COLO668 (cell line): ENCODE measurements around the gene APOLD1.
"Not testable (repeated sequence)": the region's sequence is repeated elsewhere in the genome, so short reads cannot be mapped to it uniquely, and the experiment has no call there.

Experiments used
- DNase-seq: peaks from one replicate; lab custom pipeline; 2025; ENCODE audit not compliant: unreplicated experiment; lab: John Stamatoyannopoulos, UW

Gene APOLD1

DNA sequence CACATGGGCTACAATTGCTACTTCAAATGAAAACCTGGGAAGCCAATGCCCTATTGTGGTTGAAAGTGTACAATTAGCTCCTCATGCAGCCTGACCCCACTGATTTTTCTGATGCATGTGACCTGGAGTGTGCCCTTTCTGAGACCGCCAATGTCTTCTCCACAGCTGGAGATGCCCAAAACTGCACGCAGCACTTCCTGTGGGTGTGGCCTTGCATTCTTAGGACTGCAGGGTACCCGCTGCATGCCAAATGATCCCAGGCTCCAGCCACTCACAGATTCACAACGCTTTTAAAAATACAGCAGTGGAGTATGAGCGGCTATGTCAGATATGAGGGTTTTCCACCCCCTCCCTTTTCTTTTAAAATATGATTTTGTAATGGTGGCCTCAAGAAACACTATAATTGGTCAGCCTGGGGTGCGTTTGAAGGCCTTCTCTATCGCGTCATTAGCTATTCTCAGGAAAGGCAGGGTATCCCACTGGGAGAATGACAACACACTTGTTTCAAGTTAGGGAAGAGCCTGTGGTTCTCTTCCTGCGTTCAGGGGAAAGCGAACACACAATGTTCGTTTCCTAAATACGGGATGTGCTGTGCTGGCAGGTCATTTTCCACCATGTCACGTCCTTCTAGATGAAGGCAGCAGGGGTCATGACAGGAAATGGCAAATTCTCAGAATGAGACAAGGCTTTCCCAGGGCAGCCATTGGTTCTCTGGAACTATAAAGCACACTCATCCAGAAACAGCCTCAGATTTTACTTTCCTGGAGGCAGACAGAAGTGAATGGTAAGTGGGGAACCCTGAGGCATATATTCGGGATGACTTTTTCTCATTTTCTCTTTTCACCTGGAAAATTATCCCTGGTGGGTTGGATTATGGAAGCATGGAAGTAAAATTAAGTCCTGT lies at the start of gene APOLD1:
Gene APOLD1, plus strand, starts transcription at position 749 of the 904 bp plus-strand sequence. Its CDS starts 33 bp downstream, at position 782.
- DNase-seq, result no peak

DNA sequence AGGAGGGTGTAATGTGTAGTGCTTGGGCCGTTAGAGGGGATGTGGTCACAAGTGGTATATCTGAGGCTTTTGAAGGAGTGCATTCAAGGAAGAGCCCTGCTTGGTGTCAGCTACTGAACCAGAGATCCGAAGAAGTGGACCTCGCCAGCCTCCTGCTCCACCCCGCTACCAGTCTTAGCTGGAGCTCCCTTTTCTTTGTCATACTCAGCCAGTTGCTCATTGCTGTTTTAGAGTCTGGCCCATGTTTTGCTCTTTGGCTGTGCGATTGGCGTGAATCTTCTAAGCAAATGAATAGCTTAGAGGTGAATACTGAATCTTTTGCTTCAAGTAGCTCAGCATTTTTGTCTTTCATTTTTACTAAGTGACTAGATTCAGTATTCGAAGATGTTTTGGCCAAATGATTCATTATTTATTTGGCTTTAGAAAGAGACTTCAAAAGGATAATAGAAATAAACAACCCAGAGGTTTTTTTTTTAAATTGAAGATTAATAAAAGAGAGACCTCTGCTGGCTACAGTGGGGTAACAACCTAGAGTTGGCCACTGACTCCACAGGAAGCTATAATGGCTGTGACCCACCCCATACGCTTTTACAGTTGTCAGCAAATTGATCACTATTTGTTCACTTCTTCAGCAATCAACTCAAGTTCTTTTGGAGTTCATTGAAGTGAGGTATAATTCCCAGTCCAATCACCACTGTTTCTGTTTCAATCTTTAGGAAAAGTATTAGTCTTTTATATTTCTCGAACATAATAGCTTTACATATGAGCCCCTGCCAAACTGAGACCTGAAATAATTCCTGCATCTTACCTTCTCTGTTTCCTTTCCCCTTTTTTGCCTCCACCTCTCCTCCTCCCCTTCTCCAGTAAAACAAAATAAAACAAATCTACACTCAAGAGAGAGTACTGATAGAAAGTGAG lies 48.4 kb upstream of the APOLD1 start:
- DNase-seq, result no peak

- DNase-seq, result not testable (repeated sequence)
These were observed 47.3 kb upstream of the APOLD1 start for GRCh38 chr12:12738152-12738551.

GRCh38 chr12:12741660-12742059 lies 43.8 kb upstream of the APOLD1 start:
- DNase-seq, result no peak

DNA sequence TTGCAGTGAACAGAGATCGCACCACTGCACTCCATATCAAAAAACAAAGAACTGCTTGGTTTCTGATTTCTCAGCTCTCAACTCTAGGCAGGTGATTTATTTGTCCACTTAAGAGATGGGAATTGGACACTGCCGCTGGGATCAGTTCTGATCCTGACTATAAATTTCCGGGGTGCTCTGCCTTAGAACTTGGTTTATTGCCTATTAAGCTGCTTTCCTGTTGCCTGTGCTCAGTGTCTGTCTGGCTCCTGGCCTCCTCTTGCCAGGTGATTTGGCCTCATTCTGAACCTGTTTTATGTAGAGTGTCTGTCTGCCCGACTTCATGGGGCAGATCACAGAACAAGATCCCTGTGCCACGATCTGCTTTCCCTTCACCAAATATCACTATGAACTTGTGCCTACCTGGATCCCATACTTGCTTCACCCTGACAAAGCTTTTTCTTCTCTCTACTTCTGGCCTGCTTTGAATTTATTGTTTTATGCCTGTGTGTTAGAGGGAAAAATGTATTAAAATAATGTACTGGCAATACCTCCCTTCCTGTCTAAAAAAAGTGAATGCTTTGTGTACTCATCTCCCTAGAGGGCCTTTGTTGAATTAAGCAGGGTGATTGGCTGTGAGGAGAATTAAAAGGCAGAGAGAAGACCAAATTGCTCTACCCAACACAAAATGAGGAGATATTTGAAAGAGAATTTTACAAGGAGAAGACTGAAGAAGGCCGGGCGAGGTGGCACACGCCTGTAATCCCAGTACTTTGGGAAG lies 40.7 kb upstream of the APOLD1 start:
- no peak for DNase-seq

DNA sequence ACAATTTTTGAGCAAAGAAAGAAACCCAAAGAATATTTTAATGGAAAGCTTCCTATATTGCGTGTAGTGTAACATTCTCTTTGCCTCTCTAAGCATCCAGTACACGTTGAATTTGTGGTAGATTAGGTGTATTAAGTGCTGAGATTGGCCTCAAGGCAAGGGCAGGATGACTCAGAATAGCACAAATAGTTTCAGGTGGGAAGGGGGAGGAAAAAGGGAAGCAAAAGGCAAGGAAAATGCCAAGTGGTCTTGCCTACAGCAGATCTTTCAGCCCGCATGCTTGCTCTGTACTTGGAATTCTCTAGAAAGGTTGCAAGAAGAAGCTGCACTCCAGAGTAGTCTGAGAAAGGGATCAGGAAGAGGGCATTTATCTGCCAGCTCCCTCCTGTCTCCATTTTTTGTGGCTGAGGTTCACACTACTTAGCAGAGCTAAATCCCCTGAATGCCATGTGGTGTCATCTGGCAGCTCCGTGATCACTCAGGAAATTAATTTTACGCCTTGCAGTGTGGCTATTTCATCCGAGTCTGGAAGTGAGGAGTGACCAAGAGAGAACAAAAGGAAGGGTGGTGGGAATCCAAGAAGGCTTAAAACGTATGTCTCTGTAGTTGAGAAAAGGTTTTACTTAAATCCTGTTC lies 39.8 kb upstream of the APOLD1 start:
- DNase-seq, result no peak

GRCh38 chr12:12747278-12747677 lies 38.2 kb upstream of the APOLD1 start:
- no peak for DNase-seq

DNA sequence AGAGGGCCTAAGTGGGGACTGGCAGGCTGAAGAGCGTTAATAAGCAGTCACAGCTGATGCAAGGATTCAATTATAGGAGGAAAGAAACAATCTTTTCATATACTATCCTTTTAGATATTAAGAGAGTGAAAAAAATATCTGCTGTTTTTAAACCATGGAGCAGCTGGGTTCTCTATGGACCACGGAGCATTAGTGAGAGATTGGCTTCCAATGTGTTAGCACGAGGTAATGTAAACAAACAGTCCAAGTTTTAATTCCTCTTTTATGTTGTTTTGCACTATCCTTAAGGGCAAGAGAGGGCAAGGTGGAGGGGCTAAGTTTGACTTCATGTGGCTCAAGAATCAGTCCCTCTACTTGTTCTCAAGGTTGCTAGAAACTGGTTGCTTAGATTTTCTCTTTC lies 37.4 kb upstream of the APOLD1 start:
- DNase-seq, result no peak

- DNase-seq, result no peak
These were observed 36.0 kb upstream of the APOLD1 start for GRCh38 chr12:12749433-12749832.

DNA sequence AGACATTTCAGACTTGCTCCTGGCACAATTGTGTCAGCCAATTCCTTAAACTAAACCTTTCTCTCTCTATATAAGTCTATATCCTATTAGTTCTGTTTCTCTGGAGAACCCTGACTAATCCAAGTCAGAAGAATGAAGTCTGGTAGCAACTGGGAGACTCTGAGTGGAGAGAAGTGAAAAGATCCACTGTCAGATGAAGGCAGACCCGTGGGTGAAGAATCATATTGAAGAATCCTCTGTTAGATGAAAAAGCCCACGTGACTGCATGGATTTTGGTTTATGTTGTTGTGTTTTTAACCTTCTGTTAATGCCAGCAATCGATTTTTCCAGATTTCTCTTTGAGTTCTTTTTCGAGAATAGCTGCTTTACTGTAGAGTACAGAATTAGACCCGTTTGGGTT lies 29.5 kb upstream of the APOLD1 start:
- no peak for DNase-seq

- no peak for DNase-seq
These were observed 28.3 kb upstream of the APOLD1 start for GRCh38 chr12:12757121-12757520.

GRCh38 chr12:12759234-12759915 lies 26.1 kb upstream of the APOLD1 start:
- no peak for DNase-seq

DNA sequence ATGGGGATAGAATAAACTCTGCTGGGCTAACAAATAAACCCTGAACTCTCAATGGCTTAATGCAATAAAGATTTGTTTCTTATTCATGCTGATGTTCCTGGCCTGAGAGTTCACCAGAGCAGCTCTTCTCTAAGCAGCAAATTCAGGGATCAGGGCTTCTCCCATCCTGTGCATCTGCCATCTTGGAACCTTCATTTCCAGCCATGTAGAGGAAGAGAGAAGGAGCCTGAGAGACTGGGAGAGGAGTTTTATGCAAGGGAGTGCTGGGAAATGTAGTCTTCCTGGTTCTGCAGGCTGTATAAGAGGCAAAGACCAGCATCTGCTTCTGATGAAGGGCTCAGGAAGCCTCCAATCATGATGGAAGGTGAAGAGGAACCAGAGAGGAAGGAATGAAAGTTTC lies 20.6 kb upstream of the APOLD1 start:
- DNase-seq, result no peak

DNA sequence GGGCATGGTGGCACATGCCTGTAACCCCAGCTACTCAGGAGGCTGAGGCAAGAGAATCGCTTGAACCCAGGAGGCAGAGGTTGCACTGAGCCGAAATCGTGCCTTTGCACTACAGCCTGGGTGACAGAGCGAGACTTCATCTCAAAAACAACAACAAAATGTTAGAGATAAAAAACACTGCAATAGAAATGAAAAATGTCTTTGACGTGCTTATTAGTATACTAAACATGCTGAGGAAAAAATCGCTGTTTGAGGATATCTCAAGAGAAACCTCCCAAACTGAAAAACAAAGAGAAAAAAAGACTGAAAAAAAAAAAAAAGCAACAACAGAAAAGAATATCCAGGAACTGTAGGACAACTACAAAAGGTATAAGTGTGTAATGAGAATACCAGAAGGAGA lies 15.2 kb upstream of the APOLD1 start:
- DNase-seq, result no peak

DNA sequence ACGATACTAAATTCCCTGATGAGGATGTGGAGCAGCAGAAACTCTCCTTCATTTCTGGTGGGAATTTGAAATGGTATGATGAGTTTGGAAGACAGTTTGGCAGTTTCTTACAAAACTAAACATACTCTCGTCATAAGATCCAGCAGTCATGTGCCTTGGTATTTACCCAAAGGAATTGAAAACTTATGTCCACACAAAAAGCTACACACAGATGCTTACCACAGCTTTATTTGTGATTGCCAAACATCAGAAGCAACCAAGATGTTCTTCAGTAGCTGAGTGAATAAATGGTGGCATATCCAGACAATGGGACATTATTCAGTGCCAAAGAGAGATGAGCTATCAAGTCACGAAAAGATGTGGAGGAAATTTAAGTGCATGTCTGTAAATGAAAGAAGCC lies 10.7 kb upstream of the APOLD1 start:
- DNase-seq, result no peak

DNA sequence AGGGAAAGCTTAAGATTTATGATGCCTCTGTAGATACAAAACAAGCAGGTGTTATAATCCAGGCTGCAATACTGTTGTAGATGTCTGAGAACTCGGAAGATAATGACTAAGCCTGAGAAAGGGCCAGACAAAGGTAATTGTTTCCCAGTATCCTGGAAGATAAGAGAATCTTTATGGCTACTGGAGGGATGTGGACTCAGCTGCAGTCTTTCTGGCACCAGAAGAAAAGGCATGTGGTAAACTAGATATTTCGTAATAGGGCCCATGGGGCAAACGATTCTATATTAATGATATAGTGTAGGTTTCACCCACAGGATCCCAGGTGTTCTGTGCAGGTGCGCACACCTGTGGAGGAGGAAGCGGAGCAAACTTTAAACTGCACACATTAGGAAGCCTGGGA lies 9.2 kb upstream of the APOLD1 start:
- peak; percentile 64 for DNase-seq

- no peak for DNase-seq
These were observed 8.4 kb upstream of the APOLD1 start for GRCh38 chr12:12777092-12777491.

DNA sequence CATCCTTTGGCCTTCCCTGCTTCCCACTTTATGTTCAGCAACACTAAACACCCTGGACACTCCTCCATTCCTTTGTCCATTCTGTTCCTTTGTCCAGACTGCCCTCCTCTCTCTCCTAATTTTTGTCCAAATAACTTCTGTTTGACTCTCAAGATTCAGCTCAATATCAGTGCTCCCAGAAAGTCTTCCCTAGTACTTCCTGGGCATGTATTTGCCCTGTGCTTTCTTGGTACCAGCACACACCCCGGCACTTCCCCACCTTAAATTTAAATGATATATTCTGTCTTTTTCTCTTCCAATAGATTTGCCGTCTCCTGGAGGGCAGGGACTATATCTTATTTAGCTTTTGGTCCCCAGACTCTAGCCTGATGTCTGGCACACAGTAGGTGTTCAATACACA lies 6.5 kb upstream of the APOLD1 start:
- no peak for DNase-seq

DNA sequence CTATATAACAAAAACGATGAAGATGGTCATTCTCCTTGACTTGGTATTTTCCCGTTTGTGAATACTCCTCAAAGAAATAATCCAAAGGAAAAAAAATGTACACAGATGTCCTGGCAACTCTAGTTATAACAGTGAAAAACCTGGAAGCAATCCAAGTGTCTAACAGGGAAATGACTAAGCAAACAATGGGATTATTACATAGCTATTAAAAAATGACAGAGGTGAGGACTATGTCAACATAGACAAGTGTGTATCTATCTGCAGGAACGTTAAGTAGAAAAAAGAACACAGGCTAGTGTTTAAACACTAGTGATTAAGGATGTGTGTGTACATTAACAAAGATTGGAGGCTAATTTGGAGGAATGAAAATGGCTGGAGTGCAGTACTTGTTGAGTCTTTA lies 5.9 kb upstream of the APOLD1 start:
- DNase-seq, result no peak

DNA sequence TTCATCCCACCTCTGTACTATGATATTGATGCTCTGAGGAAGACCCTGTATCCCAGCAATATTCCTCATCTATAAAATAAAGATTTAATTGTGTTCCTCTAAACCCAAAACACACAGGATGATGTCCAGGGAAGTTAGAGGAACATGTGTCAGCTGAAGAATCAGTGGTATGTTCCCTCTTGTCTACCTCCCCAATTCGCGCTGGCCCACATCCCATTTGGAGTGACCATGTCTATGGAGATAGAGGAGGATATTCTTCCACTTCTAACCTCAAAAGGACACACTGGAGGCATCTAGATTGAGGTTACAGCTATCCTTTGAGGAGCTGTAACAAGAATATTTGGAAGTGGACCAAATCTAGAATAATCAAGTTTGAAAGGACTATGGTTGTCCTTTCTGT lies 1.3 kb upstream of the APOLD1 start:
- no peak for DNase-seq
